HG03045 (cell line): ENCODE measurements around the gene PPM1H.
"Not testable (repeated sequence)": the region's sequence is repeated elsewhere in the genome, so short reads cannot be mapped to it uniquely, and the experiment has no call there.

Source experiments
- ATAC-seq: cut with Tn5 transposase; IDR thresholded peaks from one replicate; pipeline ENCODE4 v1.9.1; 2021; ENCODE audit warnings: mild to moderate bottlenecking, moderate library complexity; ENCODE audit not compliant: unreplicated experiment

PPM1H gene

DNA sequence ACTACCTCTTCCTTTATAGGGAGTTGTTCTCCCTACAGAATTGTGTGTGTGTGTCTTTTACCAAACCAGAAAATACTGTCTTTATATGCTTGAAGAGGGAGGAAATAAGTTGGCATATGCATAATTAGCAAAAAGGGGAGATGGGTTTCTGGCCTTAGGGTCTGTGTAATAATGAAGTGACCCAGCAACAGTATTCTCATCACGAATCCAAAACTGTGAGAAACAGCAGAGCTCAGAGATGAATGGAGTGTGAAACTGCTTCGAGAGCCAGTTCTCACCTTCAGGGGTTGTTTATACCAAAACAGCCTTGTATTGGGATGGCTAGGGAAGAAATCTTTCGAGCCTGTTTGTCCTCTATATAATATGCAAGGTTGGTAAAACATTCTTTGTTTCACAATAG is 240.8 kb downstream of the PPM1H start:
- ATAC-seq, result no peak

DNA sequence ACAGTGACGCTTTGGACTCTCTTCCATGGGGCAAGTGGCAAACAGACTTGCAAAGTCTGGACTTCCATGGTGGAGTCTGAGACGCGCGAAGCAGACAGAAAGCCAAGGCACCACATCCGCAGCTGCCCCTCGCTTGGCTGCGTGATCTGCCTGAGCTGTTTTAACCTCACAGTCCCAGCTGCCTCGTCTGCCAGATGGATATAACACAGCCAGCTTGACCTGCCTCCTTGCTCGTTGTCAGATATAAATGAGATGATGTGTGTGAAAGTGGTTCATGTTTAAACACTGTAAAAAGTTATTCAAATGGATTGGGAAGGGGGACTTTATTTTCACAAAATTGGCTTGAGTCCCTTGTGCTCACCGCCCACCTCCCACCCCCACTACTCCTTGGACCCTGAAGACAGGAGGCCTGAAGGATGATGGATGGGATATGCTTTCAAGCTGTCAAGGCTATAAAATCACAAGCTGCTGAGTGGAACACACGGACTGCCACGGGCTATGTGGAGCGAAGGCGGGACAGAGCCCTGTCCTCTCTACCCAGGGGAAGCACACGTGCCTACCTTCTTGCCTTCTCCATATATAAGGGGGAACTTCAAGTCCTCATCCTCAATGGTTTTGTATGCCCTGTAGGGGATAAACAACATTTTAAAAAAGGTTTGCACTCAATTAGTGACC is 241.4 kb downstream of the PPM1H start:
- ATAC-seq, result no peak

DNA sequence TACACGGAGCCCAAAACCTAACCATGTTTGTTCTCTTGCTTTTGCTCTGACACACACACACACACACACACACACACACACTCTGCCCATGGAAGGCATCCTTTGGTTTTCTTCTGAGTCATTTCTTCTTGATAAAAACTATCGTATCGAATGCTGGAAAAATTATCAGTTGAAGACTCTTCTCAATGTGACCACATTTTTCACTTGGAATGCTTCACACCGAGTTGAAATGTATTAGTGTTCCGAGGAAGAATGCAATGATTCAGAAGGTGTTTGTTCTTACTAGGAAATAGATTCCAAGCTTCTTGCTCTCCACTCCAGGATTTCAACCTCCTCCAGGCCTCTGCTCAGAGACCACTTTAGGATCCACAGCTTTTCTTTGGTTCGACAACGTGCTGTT is 242.1 kb downstream of the PPM1H start:
- no peak for ATAC-seq

DNA sequence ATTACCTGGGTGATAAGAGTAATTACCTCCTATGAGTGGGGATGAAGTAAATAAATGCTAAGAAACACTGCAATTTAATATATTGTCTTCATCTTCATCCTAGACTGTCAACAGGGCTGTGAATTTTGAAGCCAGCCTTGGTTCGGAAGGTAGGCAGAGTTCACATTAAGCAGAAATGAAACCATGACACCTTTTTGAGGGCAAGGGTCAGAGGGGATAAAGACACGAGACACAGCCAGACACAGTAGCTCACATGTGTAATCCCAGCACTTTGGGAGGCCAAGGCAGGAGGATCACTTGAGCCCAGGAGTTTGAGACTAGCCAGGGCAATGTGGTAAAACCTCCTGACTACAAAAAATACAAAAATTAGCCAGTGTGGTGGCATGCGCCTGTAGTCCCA is 243.6 kb downstream of the PPM1H start:
- no peak for ATAC-seq

DNA sequence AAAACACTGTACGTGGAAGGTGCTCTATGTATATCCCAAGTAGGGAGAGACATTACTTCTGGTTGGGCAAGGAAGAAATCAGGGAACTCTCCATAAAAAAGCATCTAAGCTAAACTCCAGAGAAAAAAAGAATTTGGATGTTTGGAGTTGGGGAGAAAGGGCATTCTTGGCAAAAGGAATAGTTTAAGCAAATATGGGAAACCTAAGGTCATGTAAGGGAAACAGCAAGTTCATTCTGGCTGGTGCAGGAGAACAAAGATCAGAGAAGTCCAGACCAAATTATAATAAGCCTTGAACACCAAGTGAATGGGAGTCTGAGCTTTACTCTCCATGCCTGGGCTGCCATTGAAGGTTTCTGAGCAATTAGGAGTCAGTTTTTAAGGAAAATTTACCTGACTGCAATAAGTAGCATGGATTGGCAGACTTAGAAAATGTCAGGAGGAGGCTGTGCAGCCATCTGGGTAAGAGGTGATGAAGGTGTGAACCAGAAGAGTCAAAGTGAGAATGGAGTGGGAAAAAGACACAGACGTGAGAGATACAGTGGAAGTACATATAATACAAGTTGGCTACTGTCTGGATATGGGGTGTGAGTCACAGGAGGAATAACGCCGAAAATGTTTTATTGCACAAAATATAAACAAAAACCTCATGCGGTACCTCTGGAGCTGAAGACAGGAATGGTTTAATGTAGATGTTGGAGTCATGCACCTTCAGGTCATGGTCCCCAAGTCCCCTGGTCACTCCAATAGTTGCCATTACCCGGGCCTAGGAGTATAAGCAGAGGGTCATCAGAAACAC is 245.7 kb downstream of the PPM1H start:
- no peak for ATAC-seq

DNA sequence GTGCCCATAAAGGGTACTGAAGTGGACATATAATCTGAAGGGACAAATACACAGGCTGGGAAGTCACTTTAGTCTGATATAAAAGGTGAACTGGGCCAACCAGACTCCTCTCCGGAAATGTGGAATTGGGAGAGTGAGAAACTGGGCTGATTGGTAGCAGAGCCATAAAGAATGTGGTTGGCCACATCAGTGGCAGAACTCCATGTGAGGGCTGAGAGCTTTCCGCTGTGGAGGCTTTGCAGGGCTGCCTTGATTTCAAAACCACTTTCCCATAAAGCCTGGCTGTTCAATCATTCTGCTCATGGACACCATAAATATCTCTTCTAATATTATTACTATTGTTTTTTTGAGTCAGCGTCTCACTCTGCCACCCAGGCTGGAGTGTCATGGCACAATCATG is 248.0 kb downstream of the PPM1H start:
- no peak for ATAC-seq

DNA sequence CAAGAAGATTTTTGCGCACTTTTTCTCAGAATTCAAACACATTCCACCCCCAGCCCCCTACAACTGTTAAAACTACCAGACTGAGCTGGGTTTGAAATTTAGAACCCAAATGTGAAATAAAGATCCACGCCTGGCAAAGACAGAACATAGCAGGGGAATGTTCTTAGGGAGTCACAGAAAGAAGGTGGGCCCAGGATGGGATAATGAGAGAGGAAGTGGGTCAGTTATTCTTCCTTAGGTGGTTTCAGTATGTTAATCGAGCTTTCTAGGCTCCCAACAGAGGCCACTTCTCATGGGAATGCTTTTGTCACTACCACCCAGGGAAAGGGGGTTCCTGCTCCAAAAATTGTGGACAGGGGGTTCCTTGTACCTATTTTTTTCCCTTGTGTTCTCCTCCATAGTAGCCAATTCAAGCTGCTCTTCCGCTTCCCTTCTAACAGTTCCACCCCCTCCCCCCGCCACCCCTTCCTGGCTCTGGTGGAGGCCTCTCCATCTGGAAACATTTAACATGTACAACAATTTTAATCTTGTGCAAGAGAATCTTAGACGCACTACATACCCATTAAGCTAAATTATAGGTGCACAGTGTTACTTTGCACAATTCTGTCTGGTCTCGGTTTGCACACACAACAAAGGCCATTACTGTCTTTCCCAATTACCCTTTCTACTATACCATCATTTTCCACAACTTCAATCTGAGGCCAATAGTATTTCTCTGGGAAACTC is 250.2 kb downstream of the PPM1H start:
- ATAC-seq, result no peak

DNA sequence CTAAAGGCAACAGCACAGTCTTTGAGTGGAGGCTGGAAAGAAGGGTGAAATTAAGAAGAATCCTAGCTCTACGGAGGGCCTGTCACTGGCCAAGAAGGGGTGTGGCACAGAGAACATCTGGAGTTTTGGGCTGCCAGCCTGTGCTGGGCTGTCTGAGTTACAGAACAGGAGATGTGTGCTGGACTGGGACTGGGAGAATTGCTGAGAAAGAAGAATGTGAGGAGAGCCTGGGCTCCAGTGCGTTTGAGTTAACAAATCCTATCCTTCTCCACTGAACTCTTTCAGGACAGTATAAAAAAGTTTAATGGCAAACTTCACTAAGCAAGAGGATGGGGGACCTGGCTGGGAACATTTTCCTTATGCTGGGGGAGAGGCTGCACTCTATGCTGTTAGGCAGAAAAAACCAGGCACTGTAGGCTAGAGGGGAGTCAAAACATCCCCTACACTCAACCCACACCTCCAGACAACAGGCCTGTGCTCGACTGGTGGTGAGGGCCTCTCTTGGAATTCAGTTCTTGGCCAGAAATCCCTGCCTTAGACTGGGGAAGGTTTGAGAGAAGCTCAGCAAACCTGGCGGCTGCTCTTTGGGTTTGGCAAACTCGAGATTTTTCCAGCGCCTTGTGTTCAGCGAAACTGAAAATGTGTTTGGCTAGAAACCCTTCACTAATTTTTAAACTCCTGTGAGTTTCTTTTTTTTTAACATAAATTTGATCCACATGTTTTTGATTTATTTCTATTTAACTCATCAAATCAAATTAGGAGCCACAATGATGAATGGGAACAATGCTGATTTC is 251.0 kb downstream of the PPM1H start:
- ATAC-seq, result no peak

DNA sequence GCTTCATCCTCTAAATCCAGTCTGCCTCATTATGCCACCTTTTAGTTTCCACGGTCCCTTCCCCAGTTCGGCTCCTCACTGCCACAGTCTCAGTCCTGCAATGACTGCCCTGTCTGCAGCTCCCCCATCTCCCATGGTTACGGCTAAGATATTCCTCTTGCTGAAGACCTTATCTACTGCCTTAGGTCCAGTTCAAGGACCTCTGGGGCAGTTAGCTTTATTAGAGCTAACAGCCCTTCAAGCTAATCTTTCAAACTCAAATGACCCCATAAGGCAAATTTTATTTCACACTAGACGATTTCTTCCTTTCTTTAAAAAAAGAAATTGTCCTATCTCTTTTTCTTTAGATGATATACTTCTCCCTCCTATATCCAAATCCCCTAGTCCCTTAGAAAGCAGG is 253.6 kb downstream of the PPM1H start:
- no peak for ATAC-seq

DNA sequence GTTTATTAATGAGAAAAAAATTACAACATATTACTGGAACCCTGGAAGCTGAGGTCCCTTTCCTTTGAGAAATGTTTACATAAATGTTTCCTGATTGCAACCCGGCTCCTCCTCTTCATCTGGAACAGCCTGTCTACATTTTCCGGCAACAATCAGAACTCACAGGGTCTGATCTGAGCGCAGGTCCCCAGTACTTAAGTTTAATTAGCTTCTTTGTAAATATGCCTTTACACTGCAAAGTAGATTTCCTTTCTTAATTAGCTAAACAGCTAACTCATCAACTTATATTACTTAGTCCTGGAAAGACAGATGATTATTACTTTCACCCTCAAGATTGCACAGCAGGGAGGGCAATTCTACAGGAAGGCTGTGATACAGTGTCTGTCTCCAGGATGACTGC is 255.3 kb downstream of the PPM1H start:
- ATAC-seq, result no peak

DNA sequence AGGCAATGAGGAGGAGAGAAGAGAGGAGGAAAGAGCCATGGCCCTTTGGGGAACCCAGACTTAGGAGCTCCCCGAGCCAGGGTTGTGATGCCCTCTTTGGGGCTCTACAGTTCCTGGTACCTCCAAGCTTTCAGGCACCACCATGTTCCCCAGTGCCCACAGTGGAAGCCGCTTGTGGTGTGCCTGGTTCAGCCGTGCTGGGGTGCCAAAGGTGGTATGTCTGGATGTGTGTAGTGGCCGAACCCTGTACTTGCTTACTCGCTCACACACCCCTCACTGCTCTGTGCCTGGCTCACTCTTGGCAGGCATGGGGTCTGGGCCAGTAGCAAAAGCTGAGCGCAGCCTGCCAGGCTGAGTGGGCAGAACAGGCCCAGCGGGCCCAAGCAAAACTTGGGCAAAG is 257.6 kb downstream of the PPM1H start:
- ATAC-seq, result no peak

DNA sequence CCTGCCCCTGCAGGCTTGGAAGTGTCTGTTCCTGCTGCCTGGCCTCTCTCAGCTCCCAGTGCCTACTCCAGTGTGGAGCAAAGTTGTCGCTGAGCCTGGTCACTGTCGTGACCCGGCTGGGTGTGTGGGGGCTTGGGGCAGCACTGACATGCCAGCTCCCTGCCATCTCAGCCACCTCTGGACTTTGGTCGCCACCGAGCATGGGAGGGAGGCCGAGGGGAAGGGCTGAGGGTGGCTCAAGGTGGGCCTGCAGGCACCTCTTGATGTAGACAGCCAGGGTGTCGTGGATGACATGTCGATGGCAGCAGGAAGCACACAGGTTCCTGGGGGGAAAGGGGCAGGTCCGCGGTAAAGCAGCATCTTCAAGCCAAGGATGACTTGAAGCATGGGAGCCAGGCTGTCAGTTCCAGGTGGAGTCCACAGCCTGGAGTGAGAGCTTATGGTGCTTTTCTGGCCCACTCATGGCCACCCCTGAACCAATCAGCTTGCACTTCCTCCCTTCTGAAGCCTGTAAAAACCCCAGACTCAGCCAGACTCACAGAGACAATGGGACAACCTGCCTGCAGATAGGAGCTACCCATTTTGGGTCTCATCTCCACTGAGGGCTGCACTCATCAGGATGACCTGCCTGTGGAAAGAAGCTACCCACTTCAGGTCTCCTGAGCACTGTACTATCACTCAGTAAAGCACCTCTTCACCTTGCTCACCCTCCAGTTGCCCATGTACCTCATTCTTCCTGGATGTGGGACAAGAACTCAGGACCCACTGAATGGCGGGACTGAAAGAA is 258.2 kb downstream of the PPM1H start:
- no peak for ATAC-seq

DNA sequence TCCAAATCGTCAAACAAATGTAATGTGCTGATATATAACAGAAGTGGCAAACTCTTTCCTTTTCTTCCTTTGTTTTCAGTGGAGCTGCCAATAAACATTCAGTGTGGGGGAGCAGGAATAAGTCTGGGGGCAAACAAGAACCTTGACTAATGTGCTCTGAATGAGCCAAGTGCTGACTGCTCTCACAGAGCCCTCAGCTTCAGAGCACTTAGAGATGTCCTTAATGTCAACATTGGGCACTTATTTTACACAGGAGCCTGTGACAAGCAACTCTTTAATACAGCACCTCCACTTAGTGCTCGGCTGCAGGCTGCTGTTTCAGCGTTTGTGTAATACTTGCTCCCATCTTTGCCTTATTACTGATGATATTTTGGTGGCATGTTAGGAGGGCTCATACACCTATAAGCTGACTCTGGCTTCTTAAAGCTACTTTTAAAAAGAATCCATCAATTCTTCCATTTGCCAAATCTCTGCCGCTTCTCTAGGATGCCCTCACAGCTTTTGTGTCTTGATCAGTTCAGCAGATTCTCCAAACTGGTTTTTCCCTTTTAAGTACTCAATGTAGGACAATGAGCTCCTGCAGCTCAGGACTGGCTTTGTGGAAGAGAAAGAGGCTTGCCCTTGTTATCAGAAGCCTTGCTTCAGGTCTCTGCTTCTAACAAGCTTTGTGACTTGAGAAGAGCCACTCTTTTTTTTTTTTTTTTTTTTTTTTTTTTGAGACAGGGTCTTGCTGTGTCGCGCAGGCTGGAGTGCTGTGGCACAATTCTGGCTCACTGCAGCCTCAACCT is 261.7 kb downstream of the PPM1H start:
- no peak for ATAC-seq

DNA sequence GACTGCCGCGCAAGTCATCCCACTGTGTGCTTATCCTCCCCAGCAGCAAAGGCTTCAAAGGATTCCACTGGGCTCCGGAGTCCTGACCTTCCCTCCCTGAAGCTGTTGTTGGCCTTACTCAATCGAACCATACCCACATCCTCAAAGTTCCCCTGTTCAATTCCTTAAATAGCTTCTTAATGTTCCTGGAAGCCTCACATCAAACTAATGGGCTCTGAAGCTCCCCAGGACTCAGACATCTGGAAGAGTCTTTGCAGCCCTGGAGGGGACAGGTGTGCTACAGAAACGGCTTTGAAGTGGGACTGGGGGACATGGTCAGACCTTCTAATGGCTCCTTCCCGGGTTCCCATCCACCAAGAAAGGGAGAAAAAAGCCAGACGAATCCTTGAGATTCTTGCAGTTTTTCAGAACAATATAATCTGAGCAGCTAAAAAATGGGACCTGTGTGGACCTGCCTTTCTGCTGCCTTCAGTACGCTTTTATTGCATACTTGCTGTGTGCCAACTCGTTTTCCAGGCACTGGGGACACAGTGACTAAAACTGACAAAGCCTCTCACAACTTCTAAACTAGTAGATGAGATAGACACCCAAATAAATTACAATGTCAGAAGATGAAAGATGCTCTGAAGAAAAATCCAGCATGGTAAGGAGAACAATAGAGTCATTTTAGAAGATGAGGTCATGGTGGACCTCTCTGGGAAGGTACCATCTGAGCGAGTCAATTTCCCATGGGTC is 263.8 kb downstream of the PPM1H start:
- ATAC-seq, result no peak

DNA sequence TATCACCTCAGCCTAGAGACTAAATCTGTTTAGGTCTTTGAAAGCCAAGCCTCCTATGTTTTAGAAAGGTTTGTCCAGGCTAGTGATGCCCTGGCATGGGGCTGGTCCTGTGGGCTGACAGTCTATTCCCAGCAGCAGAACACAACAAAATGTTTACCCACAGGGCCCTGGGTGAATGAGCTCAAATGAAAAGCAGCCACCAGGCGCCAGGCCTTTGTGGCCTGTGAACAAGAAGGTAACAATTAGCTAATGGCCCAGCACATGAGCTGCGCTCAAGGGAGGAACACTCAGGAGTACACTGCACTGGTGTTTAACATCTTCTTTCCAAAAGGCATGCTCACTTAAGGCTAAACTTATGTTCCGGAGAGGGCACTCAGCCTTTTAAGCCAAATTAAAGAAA is 266.2 kb downstream of the PPM1H start:
- ATAC-seq, result no peak

DNA sequence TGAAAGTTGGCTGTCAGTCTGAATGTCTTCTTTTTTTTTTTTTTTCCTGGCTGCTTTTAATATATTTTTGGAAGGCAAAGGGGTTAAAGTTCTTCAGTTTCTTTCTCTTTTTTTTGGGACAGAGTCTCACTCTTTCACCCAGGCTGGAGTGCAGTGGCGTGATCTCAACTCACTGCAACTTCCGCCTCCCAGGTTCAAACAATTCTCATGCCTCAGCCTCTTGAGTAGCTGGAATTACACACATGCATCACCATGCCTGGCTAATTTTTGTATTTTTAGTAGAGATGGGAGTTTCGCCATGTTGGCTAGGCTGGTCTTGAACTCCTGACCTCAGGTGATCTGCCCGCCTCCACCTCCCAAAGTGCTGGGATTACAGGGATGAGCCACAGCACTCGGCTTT is 270.0 kb downstream of the PPM1H start:
- not testable (repeated sequence) for ATAC-seq

DNA sequence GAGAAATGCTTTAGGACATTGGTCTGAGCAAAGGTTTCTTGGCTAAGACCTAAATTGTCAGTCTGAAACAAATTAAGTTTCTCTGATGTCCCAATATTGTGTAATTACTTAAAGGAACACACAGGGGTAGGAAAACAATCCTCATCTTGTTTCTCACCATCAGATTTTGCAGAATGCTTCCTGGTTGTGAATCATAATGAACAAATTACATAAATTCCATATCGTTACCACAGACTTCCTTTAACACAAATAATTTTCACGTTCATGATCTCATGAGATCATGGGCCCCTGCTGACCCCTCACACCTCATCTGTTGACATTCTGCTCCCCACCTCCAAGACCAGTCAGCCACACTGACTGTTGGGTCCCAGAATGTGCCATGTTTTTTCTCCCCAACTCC is 274.2 kb downstream of the PPM1H start:
- ATAC-seq, result no peak

DNA sequence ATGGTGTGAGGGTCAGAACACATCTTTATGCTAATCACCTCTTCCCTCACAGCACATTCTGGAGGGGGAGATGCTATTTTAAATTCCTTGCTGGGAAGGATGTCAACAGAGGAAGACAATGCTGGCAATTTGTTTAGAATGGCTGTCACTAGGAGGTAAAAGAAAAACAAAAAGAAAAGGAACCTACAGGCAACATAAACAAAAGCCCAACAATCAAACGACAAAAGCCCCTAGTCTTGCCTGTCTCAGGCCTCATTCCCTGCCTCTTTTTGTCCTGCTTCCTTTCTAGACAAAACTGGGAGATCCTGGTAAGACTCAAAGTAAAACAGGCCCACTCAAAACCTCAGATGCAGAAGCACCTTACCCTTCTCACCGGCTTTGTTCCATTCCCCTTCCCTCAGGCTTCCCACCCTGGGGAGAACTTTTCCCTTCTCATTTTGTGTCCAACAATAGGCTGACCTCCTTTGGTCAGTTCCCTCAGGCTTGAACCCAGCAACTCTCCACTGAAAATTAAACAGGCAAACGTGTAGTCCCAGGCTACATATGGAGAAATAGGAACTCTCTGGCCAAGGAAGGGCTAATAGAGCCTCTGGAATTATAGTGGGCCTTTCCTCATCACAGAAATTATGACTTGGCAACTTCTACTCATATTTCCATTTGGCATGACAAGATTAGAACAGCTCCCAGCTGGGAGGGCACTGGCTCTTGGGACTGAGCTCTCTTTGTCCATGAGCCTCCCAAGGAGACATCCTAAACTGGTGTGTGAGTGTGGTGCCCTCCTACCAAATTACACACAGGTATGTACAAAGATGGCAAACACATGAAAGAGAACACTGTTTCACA is 275.3 kb downstream of the PPM1H start:
- ATAC-seq, result no peak
